GM12874 (cell line): Measurements from ENCODE around the gene C9orf85.

Experiments used
- CTCF ChIP-seq: IDR thresholded peaks from 2 replicates; pipeline ENCODE4 v1.5.1; 2011; ENCODE audit warnings: low read depth, mild to moderate bottlenecking, control low read depth, low read length, moderate library complexity; ENCODE audit not compliant: insufficient read depth

C9orf85 gene

GRCh38 chr9:71911061-71911907, at the start of gene C9orf85, which contains the start of gene ABHD17B:
C9orf85 (plus strand) TSS chr9:71911639; CDS start chr9:71911735, 96 bp downstream.
ABHD17B (minus strand) TSS chr9:71911193; CDS start chr9:71875080, 36,113 bp downstream.
- TF ChIP-seq CTCF = no peak

GRCh38 chr9:71863631-71864030, 47.8 kb upstream of the C9orf85 start:
- no peak for TF ChIP-seq CTCF

GRCh38 chr9:71875345-71875744, 36.1 kb upstream of the C9orf85 start:
- no peak for TF ChIP-seq CTCF

GRCh38 chr9:71876106-71876505, 35.3 kb upstream of the C9orf85 start:
- TF ChIP-seq CTCF = no peak

GRCh38 chr9:71876829-71877228, 34.6 kb upstream of the C9orf85 start:
- TF ChIP-seq CTCF = no peak

GRCh38 chr9:71878327-71879274, 32.8 kb upstream of the C9orf85 start:
- TF ChIP-seq CTCF = no peak

GRCh38 chr9:71879644-71880174, 31.7 kb upstream of the C9orf85 start:
- no peak for TF ChIP-seq CTCF
